ENCODE results near the gene ARIH1.
"Not testable (repeated sequence)": the region's sequence is repeated elsewhere in the genome, so short reads cannot be mapped to it uniquely, and the experiment has no call there.

ARIH1 gene

DNA sequence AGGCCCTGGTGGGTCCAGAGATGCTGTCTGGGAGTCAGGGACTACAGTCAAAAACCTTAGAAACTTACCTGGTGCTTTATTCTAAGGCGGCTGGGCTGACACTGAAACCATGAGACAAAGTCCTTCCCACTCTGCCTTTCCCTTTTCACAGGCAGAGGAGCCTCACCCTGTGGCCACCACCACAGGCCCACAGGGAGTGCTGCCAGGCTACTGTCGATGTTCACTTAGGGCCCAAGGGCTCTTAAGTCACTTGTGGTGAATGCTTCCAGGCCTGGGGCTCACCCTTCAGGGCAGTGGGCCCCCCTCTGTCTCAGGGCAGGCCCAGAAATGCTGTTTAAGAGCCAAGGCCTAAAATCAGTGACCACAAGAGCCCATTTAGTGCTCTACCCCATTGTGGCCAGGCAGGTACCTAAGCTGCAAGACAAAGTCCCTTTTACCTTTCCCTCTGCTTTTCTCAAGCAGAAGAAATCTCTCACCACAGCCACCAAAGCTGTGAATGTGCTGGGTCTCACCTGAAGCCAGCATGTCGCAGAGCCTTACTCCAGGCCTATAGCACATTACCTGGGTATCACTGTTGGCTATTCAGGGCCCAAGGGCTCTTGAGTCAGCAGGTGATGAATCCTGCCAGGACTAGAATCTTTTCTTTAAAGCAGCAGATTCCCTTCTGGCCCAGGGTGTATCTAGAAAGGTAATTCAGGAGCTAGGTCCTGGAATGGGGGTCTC lies 140.8 kb downstream of the ARIH1 start:
- DNase-seq: no peak

DNA sequence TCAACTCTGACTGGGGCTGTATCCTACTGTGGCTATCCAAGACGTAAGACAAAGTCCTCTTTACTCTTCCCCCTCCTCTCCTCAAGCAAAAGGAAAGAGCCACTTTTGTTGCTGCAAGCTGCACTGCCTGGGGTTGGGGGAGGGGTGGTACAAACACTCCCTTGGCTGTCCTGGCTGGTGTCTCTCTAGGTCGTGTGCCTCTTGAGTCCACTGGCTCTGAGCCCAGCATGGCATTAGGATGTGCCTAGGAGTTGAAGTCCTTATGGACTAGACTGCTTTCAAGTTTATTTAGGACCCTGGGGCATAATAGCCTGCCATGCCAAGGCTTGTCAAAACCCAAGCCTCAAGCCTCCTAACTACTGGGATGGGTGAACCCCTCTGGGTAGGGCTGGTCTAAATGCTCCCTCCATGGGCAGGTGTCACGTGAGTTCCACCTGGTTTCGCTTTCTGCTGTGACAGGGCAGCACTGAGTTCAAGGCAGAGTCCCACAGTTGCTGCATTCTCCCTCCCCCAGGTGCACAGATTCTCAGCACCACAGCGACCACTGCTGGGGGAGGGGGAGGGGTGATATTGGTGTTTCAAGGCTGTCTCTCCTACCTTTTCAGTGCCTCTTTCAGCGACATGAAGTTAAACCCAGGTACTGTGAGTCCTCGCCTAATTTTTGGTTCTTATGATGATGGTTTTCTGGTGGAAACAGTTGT lies 141.6 kb downstream of the ARIH1 start:
- DNase-seq: peak; percentile 17

DNA sequence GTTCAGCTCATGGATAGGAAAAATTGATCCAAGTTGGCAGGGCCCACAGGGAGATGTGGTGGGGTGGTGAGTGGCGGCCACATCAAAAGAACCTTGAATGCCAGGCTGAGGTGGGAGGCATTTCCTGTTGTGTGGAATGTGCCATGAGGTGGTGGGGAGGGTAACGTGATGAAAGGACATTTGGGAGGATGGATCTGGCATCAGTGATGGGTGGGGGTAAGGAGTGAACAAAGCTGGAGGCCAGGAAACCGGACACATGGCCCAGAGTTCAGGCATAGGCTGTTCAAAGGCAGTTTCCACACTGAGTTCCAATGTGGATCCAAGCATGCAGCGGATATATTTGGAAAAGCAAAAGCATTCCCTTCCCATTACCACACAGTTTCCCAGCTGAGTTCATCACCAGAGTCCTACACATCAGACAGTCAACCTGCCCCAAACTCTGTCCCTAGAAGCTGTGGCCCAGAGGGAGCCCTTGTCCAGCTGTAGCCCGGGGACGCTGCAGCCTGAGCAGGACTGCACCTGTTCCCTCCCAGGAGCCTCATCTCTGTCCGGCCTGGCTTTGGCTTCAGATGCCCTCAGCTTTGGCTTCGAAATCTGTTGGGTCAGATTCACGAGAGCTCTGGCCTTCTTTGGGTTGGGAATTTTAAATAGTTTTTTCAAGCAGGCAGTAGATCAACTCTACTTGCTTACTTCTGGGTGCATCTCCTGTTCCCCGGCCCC lies 142.5 kb downstream of the ARIH1 start:
- no peak for DNase-seq

DNA sequence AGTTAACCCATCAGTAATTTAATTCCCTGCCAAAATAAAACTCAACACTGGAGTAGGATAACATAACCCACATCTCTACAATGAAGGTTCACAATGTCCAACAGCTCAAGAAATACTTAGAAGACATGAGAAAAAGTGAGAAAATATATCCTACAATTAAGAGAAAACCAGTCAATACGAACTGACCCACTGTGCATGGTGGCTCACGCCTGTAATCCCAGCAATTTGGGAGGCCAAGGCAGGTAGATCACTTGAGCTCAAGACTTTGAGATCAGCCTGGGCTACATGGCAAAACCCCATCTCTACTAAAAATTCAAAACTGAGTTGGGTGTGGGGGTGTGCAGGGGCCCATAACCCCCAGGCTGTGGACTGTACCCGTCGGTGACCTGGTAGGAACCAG lies 149.7 kb downstream of the ARIH1 start:
- DNase-seq: not testable (repeated sequence)

DNA sequence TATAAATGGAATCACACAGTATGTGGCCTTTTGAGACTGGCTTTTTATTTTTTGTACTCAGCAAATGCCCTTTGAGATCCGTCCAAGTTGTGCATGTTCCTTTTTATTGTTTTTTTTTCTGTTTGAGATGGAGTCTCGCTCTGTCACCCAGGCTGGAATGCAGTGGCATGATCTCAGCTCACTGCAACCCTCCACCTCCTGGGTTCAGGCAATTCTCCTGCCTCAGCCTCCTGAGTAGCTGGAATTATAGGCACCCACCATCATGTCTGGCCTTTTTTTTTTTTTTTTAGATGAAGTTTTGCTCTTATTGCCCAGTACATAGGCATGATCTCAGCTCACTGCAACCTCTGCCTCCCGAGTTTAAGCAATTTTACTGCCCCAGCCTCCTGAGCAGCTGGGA lies 152.0 kb downstream of the ARIH1 start:
- not testable (repeated sequence) for DNase-seq

DNA sequence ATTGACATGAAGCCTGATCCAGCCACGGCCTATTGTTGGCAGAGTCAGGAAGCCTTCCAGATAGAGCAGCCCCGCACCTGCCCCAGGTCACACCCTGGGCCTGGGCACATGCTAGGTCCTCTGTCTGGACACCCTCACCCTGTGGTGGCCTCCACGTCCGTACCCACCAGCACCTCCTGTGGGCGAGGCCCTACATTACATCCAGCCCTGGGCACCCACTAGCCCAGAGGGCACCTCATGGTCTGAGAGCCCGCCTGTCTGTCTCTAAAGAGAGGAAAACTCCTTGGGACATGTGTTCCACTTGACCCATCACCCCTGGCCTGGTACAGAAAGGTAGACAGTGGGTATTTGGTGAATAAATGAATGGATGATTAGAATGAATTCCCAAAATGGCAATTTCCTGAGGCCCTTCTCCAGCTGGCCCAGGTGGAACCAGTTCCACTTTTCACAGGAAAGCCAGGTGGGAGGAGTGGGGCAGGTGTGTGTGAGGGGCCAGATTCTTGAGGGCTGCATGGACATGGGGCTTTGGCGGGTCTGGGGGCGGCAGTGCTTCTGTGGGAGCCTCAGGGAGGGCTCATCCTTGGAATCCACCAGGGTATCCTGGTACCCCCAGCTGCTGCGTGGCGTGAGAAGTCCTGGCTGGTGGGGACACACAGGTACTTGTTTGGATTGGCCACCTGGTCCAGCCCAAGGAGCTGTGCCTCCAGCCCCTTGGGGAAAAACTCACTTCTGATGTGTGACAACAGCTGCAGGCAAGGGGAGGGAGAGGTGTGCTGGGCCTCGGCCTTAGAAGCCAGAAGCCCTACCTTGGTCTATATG lies 154.3 kb downstream of the ARIH1 start:
- not testable (repeated sequence) for DNase-seq

DNA sequence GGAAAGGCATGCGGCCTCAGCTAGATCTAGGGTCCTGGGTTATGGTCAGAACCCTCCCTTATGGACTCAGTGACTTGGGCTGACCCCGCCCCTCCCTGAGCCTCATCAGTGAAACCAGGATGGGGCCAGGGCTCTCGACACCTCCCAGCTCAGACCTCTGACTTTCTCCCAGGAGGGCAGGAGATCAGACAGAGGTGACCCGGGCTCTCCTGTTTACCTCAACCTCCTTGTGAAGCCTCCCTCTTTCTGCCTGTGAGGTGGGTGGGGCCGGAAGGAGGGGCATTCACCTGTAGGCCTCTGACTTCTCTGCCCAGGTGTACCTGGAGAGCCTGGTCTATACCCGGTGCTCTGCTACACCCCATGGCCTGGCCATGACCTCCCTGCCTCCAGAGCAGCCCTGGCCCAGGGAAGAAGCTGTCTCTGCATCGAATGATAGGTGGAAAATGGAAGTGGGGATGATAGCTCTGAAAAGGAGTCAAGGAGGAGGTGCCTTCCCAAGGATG lies 155.0 kb downstream of the ARIH1 start:
- not testable (repeated sequence) for DNase-seq

DNA sequence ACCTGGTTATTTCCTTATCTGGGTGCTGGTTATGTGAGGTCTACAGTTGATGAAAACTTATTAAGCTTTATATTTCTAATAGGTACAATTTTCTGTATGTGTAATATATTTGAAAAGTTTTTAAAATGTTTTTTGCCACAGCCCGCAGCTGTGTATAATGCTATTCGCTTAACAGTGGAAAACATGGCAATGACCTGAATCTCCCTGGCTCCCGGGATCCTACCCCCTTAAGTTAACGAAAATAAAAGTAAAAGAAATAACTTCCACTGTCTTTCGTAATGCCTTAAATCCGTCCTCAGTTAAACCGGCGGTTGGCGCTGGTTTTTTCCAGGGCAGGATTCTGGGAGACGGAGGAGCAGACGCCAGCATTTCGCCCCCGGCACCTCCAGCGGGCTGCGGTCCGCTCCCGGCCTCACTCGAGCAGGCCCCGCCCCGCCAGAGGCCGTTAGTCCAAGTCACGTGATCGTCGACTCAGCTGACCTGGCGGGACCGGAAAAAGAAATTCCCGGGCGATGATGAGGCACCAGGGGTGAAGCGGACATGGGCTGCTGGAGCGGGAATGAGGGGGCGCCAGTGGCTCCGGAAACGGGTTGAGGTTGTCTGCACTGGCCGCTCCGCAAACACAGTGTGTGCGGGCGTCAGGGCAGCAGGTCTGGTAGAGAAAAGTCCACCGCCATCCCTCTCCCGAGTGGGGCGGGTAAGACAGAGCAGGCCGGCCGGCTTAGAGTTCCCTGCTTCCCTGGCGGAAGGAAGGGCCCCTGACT lies 162.6 kb downstream of the ARIH1 start:
- DNase-seq: peak; percentile 63

DNA sequence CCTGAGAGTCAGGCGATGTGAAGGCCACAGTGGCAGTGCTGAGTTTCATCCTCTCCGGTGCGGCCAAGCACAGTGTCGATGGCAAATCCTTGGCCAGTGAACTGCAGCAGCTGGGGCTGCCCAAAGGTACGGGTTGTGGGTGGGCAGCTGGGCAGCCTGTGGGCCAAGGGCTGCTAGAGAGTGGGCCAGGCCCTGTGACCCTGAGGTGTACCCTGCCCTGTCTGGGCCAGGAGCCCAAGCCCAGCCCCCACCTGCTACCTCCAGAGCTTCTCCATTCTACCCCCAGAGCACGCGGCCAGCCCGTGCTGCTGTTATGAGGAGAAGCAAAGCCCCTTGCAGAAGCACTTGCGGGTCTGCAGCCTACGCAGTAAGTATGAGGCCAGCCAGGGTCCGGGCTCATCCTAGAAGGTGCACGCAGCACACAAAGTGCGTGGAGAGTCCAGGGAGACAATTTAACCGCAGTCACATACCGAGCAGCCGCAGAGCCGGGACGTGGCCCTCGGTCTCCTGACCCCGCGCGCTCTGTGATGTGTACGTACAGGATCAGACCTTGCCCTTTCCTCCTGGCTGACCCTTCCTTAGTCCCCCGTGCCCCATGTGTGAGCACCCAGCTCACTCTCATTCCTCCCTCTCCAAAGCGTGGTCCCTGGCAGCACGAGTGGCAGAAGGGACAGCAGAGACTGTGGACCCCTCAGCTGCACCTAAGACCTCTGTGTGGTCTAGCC lies 165.8 kb downstream of the ARIH1 start:
- not testable (repeated sequence) for DNase-seq

DNA sequence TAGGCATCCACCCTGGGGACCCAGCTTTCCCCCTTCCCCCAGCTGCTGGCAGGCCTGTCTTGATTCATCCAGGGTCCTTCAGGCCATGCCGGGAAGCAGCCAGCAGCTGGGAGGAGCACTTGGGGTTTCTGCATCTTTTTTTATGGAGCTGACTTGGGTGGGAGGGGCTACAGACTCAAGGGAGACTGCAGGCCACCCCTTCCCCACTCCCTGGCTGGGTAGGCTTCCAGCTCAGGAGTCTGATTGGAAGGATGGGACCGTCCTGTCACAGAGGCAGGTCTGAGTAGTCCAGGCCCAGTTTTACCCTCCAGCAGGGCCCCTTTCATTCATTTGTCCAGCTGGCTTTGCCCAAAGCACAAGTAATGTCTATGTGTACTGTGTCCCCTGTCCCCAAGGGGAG lies 168.1 kb downstream of the ARIH1 start:
- not testable (repeated sequence) for DNase-seq

DNA sequence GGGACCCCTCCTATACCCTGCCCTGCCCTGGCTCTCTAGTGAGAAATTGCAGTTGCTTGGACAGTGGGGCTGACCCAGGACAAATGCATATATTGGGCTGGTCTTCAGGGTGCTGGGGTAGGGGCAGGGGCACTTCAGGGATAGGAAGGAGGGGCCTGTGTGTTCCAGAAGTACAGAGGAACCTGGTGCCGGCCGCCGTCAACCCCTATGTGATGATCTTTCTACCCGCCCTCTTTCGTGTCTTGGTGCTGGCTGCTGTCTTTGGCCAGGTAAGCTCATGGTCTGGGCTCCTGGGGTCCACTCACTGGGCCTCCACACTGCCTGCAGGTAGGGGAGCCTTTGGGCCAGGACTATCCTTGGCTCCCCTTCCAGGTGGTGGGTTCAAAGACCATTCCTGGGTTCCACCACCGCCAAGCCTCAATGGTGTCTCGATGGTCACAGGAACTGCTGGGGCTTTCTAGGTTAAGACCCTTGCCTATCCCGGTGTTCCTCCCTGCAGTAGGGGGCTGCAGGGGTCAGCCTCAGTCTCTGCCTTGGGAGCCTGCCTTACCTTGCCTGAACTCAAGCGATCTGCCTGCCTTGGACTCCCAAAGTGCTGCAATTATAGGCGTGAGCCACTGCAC lies 174.6 kb downstream of the ARIH1 start:
- not testable (repeated sequence) for DNase-seq
